Retinal pigment epithelial cell (primary cell): ENCODE measurements around the gene LRRC1.

Experiments used
- DNase-seq: peaks from one replicate; pipeline ENCODE4 v3.0.0-alpha.2; 2010; ENCODE audit warnings: low read depth
- H3K4me3 ChIP-seq: 2 replicates; pipeline ENCODE4 v1.5.1; 2011; ENCODE audit warnings: mild to moderate bottlenecking, low read length, control low read depth, moderate library complexity
- TF ChIP-seq, protein P1 (sequence below): conservative IDR thresholded peaks from 2 replicates; pipeline ENCODE4 v1.5.1; 2011; ENCODE audit warnings: low read depth, low read length, control low read depth, inconsistent platforms

Gene LRRC1

DNA sequence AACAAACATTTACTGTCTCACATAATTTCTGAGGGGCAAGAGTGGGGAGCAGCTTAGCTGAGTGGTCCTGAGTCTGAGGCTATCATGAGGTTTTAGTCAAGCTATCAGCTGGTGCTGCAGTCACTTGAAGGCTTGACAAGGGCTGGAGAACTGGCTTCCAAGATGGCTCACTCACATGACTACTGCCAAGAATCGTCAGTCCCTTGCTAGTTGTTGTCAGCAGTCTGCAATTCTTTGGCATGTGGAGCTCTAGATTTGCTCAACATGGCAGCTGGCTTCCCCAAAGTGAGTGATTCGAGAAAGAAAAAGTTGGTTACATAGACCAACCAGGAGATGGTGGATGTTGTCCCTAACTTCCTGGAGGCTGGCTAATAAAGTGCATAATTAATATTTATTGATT lies 2.8 kb upstream of the LRRC1 start:
- TF ChIP-seq, protein P1, sequence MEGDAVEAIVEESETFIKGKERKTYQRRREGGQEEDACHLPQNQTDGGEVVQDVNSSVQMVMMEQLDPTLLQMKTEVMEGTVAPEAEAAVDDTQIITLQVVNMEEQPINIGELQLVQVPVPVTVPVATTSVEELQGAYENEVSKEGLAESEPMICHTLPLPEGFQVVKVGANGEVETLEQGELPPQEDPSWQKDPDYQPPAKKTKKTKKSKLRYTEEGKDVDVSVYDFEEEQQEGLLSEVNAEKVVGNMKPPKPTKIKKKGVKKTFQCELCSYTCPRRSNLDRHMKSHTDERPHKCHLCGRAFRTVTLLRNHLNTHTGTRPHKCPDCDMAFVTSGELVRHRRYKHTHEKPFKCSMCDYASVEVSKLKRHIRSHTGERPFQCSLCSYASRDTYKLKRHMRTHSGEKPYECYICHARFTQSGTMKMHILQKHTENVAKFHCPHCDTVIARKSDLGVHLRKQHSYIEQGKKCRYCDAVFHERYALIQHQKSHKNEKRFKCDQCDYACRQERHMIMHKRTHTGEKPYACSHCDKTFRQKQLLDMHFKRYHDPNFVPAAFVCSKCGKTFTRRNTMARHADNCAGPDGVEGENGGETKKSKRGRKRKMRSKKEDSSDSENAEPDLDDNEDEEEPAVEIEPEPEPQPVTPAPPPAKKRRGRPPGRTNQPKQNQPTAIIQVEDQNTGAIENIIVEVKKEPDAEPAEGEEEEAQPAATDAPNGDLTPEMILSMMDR = no peak
- DNase-seq = no peak
- no peak overlapping the region for H3K4me3 ChIP-seq

DNA sequence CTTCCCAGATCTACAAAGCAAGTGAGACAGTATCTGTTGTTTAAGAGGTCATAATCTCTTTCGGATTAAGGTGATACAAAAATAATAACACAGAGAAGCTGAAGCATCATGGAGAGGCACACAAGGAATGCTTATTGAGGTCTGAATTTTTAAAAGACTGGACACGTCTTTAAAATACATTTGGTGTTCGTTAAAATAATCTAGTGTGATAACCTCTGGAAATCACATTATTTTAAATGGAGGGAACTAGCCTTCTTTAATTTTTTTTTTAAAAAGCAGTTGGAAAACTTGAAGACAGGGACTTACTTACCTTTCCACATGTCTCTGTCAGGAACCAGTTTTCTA lies 1.9 kb upstream of the LRRC1 start:
- DNase-seq = no peak
- TF ChIP-seq, protein P1 = no peak
- H3K4me3 ChIP-seq = peak overlapping the region; percentile 84

DNA sequence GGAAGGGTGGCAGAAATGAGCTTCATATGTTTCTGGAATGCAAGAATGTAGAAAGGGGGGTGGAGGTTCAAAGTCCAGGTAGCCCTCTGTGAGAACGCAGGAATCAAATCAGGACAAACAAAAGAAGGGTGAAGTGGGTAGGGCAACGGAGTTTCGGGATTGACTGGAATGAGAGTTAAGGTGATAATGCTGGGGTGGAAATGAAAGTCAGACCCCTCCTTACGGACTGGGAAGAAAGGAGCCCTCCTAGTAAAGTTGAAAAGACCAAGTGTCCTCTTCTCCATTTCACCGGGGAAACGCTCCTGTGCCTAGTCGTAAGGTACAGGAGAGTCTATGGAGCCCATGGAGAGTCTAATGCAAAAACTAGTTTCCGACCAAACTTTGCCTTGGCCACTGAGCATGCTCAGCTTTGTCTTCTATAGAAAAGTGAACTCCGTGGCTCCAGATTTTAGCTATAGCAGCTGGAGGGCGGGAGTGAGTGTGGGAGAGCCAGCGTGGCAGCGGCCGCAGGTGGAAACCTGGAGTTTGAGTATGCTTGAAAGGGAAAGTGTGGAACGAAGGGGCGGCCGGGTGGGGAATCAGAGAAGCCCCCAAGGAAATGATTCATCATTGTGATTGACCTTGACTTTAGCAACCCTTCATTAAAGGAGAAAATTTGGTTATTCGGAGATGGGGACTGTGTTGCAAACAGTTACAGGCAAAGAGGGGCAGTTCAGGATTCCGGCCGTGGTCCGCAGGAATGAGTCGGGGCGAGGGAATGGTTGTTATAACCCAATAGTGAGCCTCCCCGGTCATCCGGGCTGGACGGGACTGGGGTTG lies 1.3 kb upstream of the LRRC1 start:
- peak overlapping the region; percentile 84 for H3K4me3 ChIP-seq
- TF ChIP-seq, protein P1 = peak; percentile 12
- no peak for DNase-seq

DNA sequence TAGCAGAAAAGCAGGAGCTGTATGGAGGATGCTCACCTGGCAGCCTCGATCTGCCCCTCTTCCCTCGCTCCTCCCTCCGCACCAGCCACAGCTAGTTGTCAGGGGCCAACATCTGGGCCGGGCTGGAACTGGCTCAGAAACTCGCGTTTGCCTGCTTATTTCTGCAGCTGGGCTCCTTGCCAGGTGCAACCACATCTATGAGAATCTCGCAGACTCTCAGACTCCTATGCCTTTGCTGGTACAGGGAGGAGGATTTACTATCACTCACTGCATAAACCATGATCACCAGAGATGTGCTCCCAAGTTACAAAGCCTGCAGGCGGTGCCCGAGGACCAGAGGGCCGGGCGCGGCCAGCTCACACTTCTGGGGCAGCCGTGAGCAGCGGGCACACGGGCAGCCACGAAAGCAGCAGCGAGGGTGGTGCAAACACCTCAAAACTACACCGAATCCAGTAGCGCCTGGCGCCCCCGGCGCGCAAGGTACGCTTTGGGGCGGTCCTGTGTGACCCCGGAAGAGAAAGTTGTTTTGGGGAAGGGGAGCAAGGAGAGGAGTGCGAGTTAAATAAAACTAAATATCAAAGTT lies 577 bp upstream of the LRRC1 start:
- peak overlapping the region; percentile 84 for H3K4me3 ChIP-seq

DNA sequence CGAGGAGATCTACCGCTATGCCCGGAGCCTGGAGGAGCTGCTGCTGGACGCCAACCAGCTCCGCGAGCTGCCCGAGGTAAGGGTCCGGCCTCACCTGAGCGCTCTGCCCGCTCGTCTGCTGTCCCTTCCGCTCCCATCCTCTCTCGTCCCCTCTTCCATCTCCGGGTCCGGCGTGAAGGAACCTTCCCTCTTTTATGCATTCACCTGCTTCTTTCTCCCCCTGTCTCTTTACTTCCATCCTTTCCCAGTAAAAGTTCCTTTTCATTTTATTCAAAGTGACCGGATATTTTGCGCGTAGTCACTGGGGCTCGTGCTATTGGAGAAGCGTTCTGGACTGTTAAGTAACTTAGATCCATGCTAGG lies 516 bp downstream of the LRRC1 start:
- H3K4me3 ChIP-seq = peak overlapping the region; percentile 84
- no peak for DNase-seq
- TF ChIP-seq, protein P1 = no peak

More for the DNA sequence above, 577 bp upstream of the LRRC1 start:
- TF ChIP-seq, protein P1 = peak; percentile 66
- DNase-seq = peak; percentile 67

DNA sequence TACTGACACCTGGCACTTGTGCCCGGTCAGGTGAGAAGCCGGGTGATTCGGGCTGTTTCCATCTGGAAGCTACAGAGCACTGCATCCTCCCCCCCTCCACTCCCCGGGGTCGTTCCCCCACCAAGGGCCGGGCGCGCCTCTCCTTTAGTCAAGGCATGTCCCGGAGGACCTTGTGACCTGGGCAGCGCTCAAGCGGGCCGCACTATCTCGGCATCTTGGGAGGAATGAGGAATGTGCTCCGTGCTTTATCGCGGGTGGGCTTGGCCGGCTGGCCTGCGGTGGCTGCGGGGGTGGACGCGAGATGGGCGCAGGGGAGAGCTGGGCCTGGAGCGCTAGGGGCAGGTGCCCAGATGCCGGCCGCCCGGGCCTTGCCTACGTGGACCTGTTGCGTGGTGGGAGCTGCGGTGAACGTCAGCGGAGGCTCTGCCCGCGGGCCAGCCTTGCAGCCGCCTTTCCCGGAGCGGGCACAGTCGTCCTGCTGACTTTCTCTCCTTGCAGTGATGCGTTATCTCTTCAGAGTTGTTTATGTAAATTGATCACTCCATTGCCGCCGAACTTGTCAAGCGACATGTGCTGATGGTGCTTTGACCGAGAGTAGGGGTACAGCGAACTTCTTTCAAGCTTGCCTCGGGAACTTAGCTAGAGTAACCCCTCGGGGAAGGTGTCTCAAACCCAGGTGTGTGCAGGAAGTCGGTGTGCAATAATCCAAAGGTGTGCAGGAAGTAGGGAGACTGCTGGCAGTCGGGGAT lies 1.1 kb downstream of the LRRC1 start:
- H3K4me3 ChIP-seq = peak overlapping the region; percentile 84
- TF ChIP-seq, protein P1 = no peak
- DNase-seq = no peak

DNA sequence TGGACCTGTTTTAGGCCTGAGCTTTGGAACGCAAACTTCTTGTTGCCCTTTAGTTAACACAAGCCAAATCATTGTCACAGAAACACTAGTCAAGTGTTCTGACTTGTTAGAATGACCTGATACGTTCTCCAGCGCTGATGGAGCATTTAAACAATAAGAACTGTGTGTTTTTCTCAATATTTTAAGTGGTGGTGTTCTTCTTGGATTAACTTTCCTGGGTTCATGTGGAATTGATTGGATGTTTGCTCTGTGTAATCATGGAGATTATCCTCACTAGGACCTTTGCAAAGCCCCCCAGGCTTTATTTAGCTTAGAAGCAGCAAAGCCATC lies 1.6 kb downstream of the LRRC1 start:
- H3K4me3 ChIP-seq = peak overlapping the region; percentile 84
- TF ChIP-seq, protein P1 = no peak
- no peak for DNase-seq
